CD4-positive, alpha-beta T cell (primary cell): Measurements from ENCODE around the gene ARHGAP10. TPM values are rescaled to one million over a fixed set of nuclear protein-coding genes. Genes with fewer than 3 reads are reported as not detected.

Experiments used
- ATAC-seq: fragments of 200-7000 bp; cut with Tn5 transposase; one replicate; pipeline ENCODE4 v1.10.0; 2022; ENCODE audit warnings: mild to moderate bottlenecking; ENCODE audit not compliant: poor library complexity
- CTCF ChIA-PET: fragments of 350-600 bp; sonication (Branson Sonifier 250); formaldehyde crosslinking; loops from one replicate; lab custom pipeline; 2021; ENCODE audit warnings: antibody characterized with exemption, inconsistent platforms; lab: Charles Lee
- POLR2A ChIA-PET: fragments of 350-600 bp; sonication (Branson Sonifier 250); formaldehyde crosslinking; loops from one replicate; lab custom pipeline; 2021; ENCODE audit warnings: antibody characterized with exemption, inconsistent platforms; lab: Charles Lee
- DNase-seq, 14 experiments: peaks; one replicate each; pipeline ENCODE4 v3.0.0-alpha.2; 2013 to 2020; ENCODE audit warnings: mixed read lengths in 2 of 14
- H3K27ac ChIP-seq, 2 donors: one replicate each; pipeline versions ENCODE4 v1.5.1 to v1.7.0; 2013; ENCODE audit warnings: low read length in 2 of 2, low read depth in 1 of 2, mild to moderate bottlenecking in 1 of 2
- H3K27me3 ChIP-seq, 2 experiments: 1 replicate in 1 of 2; 2 replicates in 1 of 2; pipeline versions ENCODE4 v1.6.1 to v1.7.0; 2013; ENCODE audit warnings: low read length in 2 of 2, control low read depth in 1 of 2, mild to moderate bottlenecking in 1 of 2, moderate library complexity in 1 of 2; ENCODE audit not compliant: insufficient read depth in 2 of 2, control insufficient read depth in 1 of 2
- H3K36me3 ChIP-seq: one replicate; pipeline ENCODE4 v1.6.1; 2013; ENCODE audit warnings: low read length, control low read depth; ENCODE audit not compliant: insufficient read depth
- H3K4me1 ChIP-seq: one replicate; pipeline ENCODE4 v1.6.1; 2013; ENCODE audit warnings: low read length, control low read depth; ENCODE audit not compliant: insufficient read depth
- H3K4me3 ChIP-seq: one replicate; pipeline ENCODE4 v1.5.1; 2013; ENCODE audit warnings: mild to moderate bottlenecking, low read length, moderate library complexity
- H3K9me3 ChIP-seq, 2 experiments: 1 replicate in 1 of 2; 2 replicates in 1 of 2; pipeline versions ENCODE4 v1.6.1 to v1.7.0; 2013; ENCODE audit warnings: low read length in 2 of 2, mild to moderate bottlenecking in 2 of 2, control low read depth in 1 of 2, moderate library complexity in 1 of 2; ENCODE audit not compliant: control insufficient read depth in 1 of 2, insufficient read depth in 1 of 2
- H3K27ac Mint-ChIP-seq: one replicate; pipeline ENCODE4 v1.8.0; 2020; ENCODE audit warnings: mixed read lengths
- H3K27me3 Mint-ChIP-seq: one replicate; pipeline ENCODE4 v1.8.0; 2021; ENCODE audit warnings: mixed read lengths
- H3K36me3 Mint-ChIP-seq: one replicate; pipeline ENCODE4 v1.8.0; 2021; ENCODE audit warnings: low read depth, mixed read lengths
- H3K4me1 Mint-ChIP-seq: one replicate; pipeline ENCODE4 v1.8.0; 2021; ENCODE audit warnings: low read depth, mixed read lengths
- H3K4me3 Mint-ChIP-seq: one replicate; pipeline ENCODE4 v1.8.0; 2020; ENCODE audit warnings: mild to moderate bottlenecking, mixed read lengths
- H3K9me3 Mint-ChIP-seq: one replicate; pipeline ENCODE4 v1.8.0; 2020; ENCODE audit warnings: mixed read lengths
- CTCF ChIP-seq: fragments of 200-600 bp; IDR thresholded peaks from one replicate; pipeline ENCODE4 v1.8.0; 2022; ENCODE audit warnings: antibody characterized with exemption, mild to moderate bottlenecking
- intact Hi-C, 2 experiments: fragments of 100-400 bp; cut with DNase I in 1 of 2; cut with micrococcal nuclease in 1 of 2; formaldehyde crosslinking; loops; one replicate each; pipeline versions ENCODE4 v1.15.1 to v1.9.0; 2023 to 2025; cut with DNase I, micrococcal nuclease
- total RNA-seq, 174 experiments: library from RNA in 2 of 174; stranded (reverse) in 2 of 174; gene quantifications; one replicate each; pipeline ENCODE4 v1.2.3 and lab custom pipeline; 2021 to 2026

ARHGAP10 gene
- total RNA-seq, 2 experiments from 2014 or later: 5.6 to 5.7 TPM

GRCh38 chr4:147788791-147789190 lies 56.9 kb downstream of the ARHGAP10 start:
- Histone ChIP-seq H3K9me3 (no peaks in the 10 kb centered on the region), H3K4me3 (no peak overlapping the region), H3K27me3 (no peaks in the 10 kb centered on the region), H3K4me1 (peaks cover 16% of the 10 kb centered on the region), H3K27ac (no peak overlapping the region), H3K36me3 (no peaks in the 10 kb centered on the region)
- Mint-ChIP-seq H3K27ac (no peak overlapping the region), H3K4me3 (no peak overlapping the region), H3K9me3 (no peaks in the 10 kb centered on the region), H3K27me3 (no peaks in the 10 kb centered on the region), H3K4me1 (peaks cover 28% of the 10 kb centered on the region), H3K36me3 (no peaks in the 10 kb centered on the region)
- DNase-seq (no peak), ATAC-seq (no peak)
- intact Hi-C loops: no loop called here
- ChIA-PET POLR2A (interaction anchor here (0.8 kb wide), 1 partner anchor 661 kb away, joined by 3 read pairs; no protein-coding TSS in a partner anchor), CTCF (no interaction called here)
- TF ChIP-seq CTCF: no peak

GRCh38 chr4:147789596-147789995 lies 57.7 kb downstream of the ARHGAP10 start:
- DNase-seq (no peak), ATAC-seq (no peak)
- no peak overlapping the region for H3K27ac ChIP-seq
- Mint-ChIP-seq H3K4me1 (peaks cover 36% of the 10 kb centered on the region), H3K9me3 (no peaks in the 10 kb centered on the region), H3K27ac (no peak overlapping the region), H3K4me3 (no peak overlapping the region), H3K36me3 (no peaks in the 10 kb centered on the region), H3K27me3 (no peaks in the 10 kb centered on the region)
- no peaks in the 10 kb centered on the region for H3K27me3 ChIP-seq
- peaks cover 16% of the 10 kb centered on the region for H3K4me1 ChIP-seq
- no peak overlapping the region for H3K4me3 ChIP-seq
- ChIA-PET POLR2A (no interaction called here), CTCF (interaction anchor here (0.6 kb wide), 2 partner anchors 175 to 1675 kb away, joined by 3 read pairs; no protein-coding TSS in a partner anchor)
- no peaks in the 10 kb centered on the region for H3K36me3 ChIP-seq
- H3K9me3 ChIP-seq: no peaks in the 10 kb centered on the region
- intact Hi-C loops: no loop called here
- TF ChIP-seq CTCF: no peak

- Histone ChIP-seq H3K9me3 (no peaks in the 10 kb centered on the region), H3K27ac (no peak overlapping the region), H3K36me3 (no peaks in the 10 kb centered on the region), H3K27me3 (no peaks in the 10 kb centered on the region), H3K4me3 (no peak overlapping the region), H3K4me1 (peaks cover 19% of the 10 kb centered on the region)
- ChIA-PET CTCF (interaction anchor here (0.6 kb wide), 2 partner anchors 176 to 1676 kb away, joined by 3 read pairs; no protein-coding TSS in a partner anchor), POLR2A (no interaction called here)
- no peak for TF ChIP-seq CTCF
- no peak for DNase-seq
- intact Hi-C loops: loop anchor here in 1 of 2 experiments (5.0 kb wide), 1 partner anchor 58 kb away; the partner anchor contains the start of gene ARHGAP10
- no peaks in the 10 kb centered on the region for H3K9me3 Mint-ChIP-seq
- H3K36me3 Mint-ChIP-seq: no peaks in the 10 kb centered on the region
- H3K4me1 Mint-ChIP-seq: peaks cover 38% of the 10 kb centered on the region
- no peaks in the 10 kb centered on the region for H3K27me3 Mint-ChIP-seq
- ATAC-seq: no peak
- H3K4me3 Mint-ChIP-seq: no peak overlapping the region
- H3K27ac Mint-ChIP-seq: no peak overlapping the region
Observed at GRCh38 chr4:147790412-147790811, 58.5 kb downstream of the ARHGAP10 start.
